ENCODE measurements around the gene VPS45. TPM values are rescaled to one million over a fixed set of nuclear protein-coding genes. Genes with fewer than 3 reads are reported as not detected.

The VPS45 gene
- total and polyA plus RNA-seq, 9 donors = 16.8 to 45.8 (median 32.7) TPM

DNA sequence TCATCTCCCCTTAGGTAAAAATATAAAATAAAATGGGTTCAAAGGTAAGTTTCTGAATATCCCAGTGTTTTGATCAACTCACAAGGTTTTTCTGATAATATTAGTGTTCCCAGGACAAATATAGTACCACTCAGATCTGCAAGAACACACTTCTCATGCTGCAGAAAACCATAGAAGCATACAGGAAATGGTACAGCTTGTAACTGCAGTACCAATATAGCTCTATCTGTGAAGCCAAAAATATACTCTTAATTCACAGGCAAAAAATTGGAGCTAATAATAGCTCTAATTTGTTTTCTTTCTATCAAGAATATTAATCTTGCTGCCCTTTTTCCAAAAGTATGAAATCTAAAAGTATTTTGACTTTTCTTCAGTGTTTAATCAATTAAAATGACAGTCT lies 13.2 kb downstream of the VPS45 start:
- intact Hi-C loops (cut with DNase I) = loop anchor here in 1 of 4 donors (10.0 kb wide), 1 partner anchor 54 kb away; no protein-coding TSS in a partner anchor
- no peak overlapping the region for H3K4me3 ChIP-seq
- no peak for DNase-seq
- H3K27me3 ChIP-seq = no peaks in the 10 kb centered on the region
- H3K27ac ChIP-seq = no peak overlapping the region
- TF ChIP-seq POLR2A (IDR thresholded peaks at IDR 0.05) = no peak
- no peak for TF ChIP-seq EP300 (IDR thresholded peaks at IDR 0.05)
- TF ChIP-seq, protein P1, sequence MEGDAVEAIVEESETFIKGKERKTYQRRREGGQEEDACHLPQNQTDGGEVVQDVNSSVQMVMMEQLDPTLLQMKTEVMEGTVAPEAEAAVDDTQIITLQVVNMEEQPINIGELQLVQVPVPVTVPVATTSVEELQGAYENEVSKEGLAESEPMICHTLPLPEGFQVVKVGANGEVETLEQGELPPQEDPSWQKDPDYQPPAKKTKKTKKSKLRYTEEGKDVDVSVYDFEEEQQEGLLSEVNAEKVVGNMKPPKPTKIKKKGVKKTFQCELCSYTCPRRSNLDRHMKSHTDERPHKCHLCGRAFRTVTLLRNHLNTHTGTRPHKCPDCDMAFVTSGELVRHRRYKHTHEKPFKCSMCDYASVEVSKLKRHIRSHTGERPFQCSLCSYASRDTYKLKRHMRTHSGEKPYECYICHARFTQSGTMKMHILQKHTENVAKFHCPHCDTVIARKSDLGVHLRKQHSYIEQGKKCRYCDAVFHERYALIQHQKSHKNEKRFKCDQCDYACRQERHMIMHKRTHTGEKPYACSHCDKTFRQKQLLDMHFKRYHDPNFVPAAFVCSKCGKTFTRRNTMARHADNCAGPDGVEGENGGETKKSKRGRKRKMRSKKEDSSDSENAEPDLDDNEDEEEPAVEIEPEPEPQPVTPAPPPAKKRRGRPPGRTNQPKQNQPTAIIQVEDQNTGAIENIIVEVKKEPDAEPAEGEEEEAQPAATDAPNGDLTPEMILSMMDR (IDR thresholded peaks at IDR 0.05) = no peak
- H3K36me3 ChIP-seq = no peaks in the 10 kb centered on the region
- H3K9me3 ChIP-seq = no peaks in the 10 kb centered on the region
- H3K4me1 ChIP-seq (ENCODE audit: insufficient read depth) = no peaks in the 10 kb centered on the region

GRCh38 chr1:150082494-150082893 lies 14.9 kb downstream of the VPS45 start:
- H3K4me1 ChIP-seq (ENCODE audit: insufficient read depth) = no peaks in the 10 kb centered on the region
- no peak for DNase-seq
- TF ChIP-seq POLR2A (IDR thresholded peaks at IDR 0.05) = no peak
- no peak for TF ChIP-seq EP300 (IDR thresholded peaks at IDR 0.05)
- TF ChIP-seq, protein P1 (IDR thresholded peaks at IDR 0.05) = no peak
- H3K36me3 ChIP-seq = no peaks in the 10 kb centered on the region
- 77 to 83% (median 83%) methylated on average over 4 of the region's 4 CpGs for WGBS, 3 donors
- no peaks in the 10 kb centered on the region for H3K9me3 ChIP-seq
- H3K27ac ChIP-seq = no peak overlapping the region
- no peaks in the 10 kb centered on the region for H3K27me3 ChIP-seq
- H3K4me3 ChIP-seq = no peak overlapping the region
- intact Hi-C loops (cut with DNase I) = loop anchor here in 1 of 4 donors (10.0 kb wide), 1 partner anchor 52 kb away; no protein-coding TSS in a partner anchor

DNA sequence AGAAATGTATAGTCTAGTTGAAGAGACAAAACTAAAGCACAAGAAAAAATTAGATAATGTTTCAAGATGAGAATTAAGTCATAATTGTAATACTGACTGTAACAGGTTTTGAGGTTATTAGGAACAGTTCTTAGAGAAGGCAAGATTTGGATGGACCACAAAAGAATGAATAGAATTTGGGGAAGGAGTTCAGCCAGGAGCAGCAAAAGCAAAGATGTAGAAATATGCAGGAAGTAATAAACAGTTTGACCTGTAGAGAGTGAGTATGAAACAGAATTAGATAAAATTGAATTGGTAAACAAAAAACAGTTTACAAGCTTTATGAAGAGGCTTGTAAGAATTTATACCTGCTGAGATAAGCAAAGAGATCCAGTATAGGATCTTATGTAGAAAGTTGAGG lies 16.3 kb downstream of the VPS45 start:
- Histone ChIP-seq H3K27me3 (no peaks in the 10 kb centered on the region), H3K9me3 (no peaks in the 10 kb centered on the region), H3K4me1 (ENCODE audit: insufficient read depth) (no peaks in the 10 kb centered on the region), H3K4me3 (no peak overlapping the region), H3K27ac (no peak overlapping the region), H3K36me3 (no peaks in the 10 kb centered on the region)
- TF ChIP-seq EP300 (IDR thresholded peaks at IDR 0.05) (no peak), POLR2A (IDR thresholded peaks at IDR 0.05) (no peak)
- TF ChIP-seq, protein P1 (IDR thresholded peaks at IDR 0.05) = no peak
- no peak for DNase-seq
- intact Hi-C loops (cut with DNase I) = loop anchor here in 1 of 4 donors (10.0 kb wide), 1 partner anchor 51 kb away; no protein-coding TSS in a partner anchor

- intact Hi-C loops (cut with DNase I) = loop anchor here in 1 of 4 donors (10.0 kb wide), 1 partner anchor 49 kb away; no protein-coding TSS in a partner anchor
- Histone ChIP-seq H3K9me3 (no peaks in the 10 kb centered on the region), H3K27me3 (no peaks in the 10 kb centered on the region), H3K4me1 (ENCODE audit: insufficient read depth) (no peaks in the 10 kb centered on the region), H3K27ac (no peak overlapping the region), H3K36me3 (no peaks in the 10 kb centered on the region), H3K4me3 (no peak overlapping the region)
- no peak for DNase-seq
- WGBS, 3 donors = 45 to 63% (median 53%) methylated on average over 2 of the region's 2 CpGs
- TF ChIP-seq EP300 (IDR thresholded peaks at IDR 0.05) = no peak
- TF ChIP-seq, protein P1 (IDR thresholded peaks at IDR 0.05) = no peak
- TF ChIP-seq POLR2A (IDR thresholded peaks at IDR 0.05) = no peak
These were observed 17.8 kb downstream of the VPS45 start for GRCh38 chr1:150085406-150085805.

Data from ovary (tissue), 9 donors.